Spleen (tissue), 7 donors: ENCODE measurements around the gene VSIG10L.

Experiments
- POLR2A ChIP-seq, 3 donors: fragments of 450-650 bp; IDR thresholded peaks; one replicate each; pipeline ENCODE4 v1.5.1; 2017; ENCODE audit warnings: antibody characterized with exemption in 3 of 3, mild to moderate bottlenecking in 1 of 3
- POLR2AphosphoS5 ChIP-seq, 3 donors: sonication (generic); formaldehyde crosslinking; IDR thresholded peaks; one replicate each; pipeline ENCODE4 v1.5.1; 2017; ENCODE audit warnings: antibody characterized with exemption in 3 of 3
- TF ChIP-seq, protein P1 (sequence below), 11 experiments: fragments of 200-600 bp in 7 of 11; fragments of 450-650 bp in 4 of 11; sonication (generic) in 4 of 11; IDR thresholded peaks in 8 of 11; conservative IDR thresholded peaks in 3 of 11; 1 replicate in 7 of 11; 2 replicates in 4 of 11; pipeline versions ENCODE4 v1.4.0 to v1.8.0; 2016 to 2021; ENCODE audit warnings: antibody characterized with exemption in 11 of 11, inconsistent platforms in 4 of 11, mild to moderate bottlenecking in 1 of 11
- donor health status: DM: no; HTN: no; CAD: no; lungs with moderate emphysema.
- donor health status: DM: no; HTN: no; CAD: no.
- donor health status: DM: no; HTN: no; CAD: no.

DNA sequence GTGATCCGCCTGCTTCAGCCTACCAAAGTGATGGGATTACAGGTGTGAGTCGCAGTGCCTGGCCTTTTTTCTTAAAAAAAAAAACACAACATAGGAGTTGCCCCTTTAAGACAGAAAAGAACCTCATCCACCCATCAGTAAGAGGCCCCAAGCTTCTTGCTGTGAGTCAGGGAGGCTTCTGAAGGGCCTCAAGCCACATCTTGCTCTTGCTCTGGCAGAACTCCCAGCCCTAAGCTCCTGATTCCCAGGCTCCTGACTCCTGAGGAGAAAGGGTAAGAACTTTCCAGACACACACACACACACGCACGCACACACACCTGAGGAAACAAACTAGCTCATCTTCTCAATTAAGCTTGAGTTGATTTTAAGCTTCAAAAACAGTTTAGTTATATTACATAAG lies 17.4 kb upstream of the VSIG10L start:
- TF ChIP-seq, protein P1, sequence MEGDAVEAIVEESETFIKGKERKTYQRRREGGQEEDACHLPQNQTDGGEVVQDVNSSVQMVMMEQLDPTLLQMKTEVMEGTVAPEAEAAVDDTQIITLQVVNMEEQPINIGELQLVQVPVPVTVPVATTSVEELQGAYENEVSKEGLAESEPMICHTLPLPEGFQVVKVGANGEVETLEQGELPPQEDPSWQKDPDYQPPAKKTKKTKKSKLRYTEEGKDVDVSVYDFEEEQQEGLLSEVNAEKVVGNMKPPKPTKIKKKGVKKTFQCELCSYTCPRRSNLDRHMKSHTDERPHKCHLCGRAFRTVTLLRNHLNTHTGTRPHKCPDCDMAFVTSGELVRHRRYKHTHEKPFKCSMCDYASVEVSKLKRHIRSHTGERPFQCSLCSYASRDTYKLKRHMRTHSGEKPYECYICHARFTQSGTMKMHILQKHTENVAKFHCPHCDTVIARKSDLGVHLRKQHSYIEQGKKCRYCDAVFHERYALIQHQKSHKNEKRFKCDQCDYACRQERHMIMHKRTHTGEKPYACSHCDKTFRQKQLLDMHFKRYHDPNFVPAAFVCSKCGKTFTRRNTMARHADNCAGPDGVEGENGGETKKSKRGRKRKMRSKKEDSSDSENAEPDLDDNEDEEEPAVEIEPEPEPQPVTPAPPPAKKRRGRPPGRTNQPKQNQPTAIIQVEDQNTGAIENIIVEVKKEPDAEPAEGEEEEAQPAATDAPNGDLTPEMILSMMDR (IDR thresholded peaks at IDR 0.05 in 8 of 11, conservative IDR thresholded peaks at IDR 0.05 in 3 of 11) = no peak
- no peak for TF ChIP-seq POLR2A (IDR thresholded peaks at IDR 0.05)
- no peak for TF ChIP-seq POLR2AphosphoS5 (IDR thresholded peaks at IDR 0.05)
